IPS-18c (cell line): ENCODE results near the gene NUPR1.
"Not testable (repeated sequence)": the region's sequence is repeated elsewhere in the genome, so short reads cannot be mapped to it uniquely, and the experiment has no call there.

Experiments
- H3K4me3 ChIP-seq: 2 replicates; pipeline ENCODE4 v1.7.0; 2013; ENCODE audit warnings: low read depth, mild to moderate bottlenecking, low read length, moderate library complexity; ENCODE audit not compliant: insufficient read depth
- H3K9me3 ChIP-seq: one replicate; pipeline ENCODE4 v1.6.1; 2013; ENCODE audit warnings: mild to moderate bottlenecking, low read length, moderate library complexity; ENCODE audit not compliant: control insufficient read depth, insufficient read depth

Gene NUPR1, protein sequence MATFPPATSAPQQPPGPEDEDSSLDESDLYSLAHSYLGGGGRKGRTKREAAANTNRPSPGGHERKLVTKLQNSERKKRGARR

GRCh38 chr16:28538733-28539596 is at the start of gene NUPR1:
Gene NUPR1, minus strand, starts transcription at chr16:28538974. Its CDS starts 67 bp downstream, at chr16:28538907.
- H3K4me3 ChIP-seq: no peak within 1 kb of the TSS
- no peaks in the 10 kb centered on the region for H3K9me3 ChIP-seq

GRCh38 chr16:28587386-28587785 is 48.6 kb upstream of the NUPR1 start:
- Histone ChIP-seq H3K4me3 (no peak overlapping the region), H3K9me3 (no peaks in the 10 kb centered on the region)

- H3K9me3 ChIP-seq: no peaks in the 10 kb centered on the region
- H3K4me3 ChIP-seq: no peak overlapping the region
Observed at GRCh38 chr16:28586466-28586865, 47.7 kb upstream of the NUPR1 start.

- Histone ChIP-seq H3K4me3 (no peak overlapping the region), H3K9me3 (no peaks in the 10 kb centered on the region)
Observed at GRCh38 chr16:28585674-28586073, 46.9 kb upstream of the NUPR1 start.

GRCh38 chr16:28580726-28581315 is 42.0 kb upstream of the NUPR1 start:
- Histone ChIP-seq H3K4me3 (no peak overlapping the region), H3K9me3 (no peaks in the 10 kb centered on the region)

DNA sequence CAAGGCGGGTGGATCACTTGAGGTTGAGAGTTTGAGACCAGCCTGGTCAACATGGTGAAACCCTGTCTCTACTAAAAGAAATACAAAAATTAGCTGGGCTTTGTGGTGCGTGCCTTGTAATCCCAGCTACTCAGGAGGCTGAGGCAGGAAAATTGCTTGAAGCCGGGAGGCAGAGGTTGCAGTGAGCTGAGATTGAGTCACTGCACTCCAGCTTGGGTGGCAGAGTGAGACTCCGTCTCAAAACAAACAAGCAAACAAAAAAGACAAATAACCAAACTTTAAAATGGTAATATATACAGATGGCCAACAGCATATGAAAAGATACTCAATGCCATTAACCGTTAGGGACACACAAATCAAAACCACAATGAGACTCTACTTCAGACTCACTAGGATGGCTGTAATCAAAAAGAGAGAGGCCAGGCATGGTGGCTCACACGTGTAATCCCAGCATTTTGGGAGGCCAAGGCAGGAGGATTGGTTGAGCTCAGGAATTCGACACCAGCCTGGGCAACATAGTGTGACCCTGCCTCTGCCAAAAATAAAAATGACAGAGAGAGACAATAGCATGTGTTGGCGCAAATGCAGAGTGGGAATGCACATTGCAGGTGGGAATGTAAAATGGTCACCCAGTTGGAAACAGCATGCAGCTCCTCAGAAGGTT is 36.8 kb upstream of the NUPR1 start:
- H3K9me3 ChIP-seq: no peaks in the 10 kb centered on the region
- no peak overlapping the region for H3K4me3 ChIP-seq

GRCh38 chr16:28574925-28575324 is 36.2 kb upstream of the NUPR1 start:
- no peak overlapping the region for H3K4me3 ChIP-seq
- H3K9me3 ChIP-seq: no peaks in the 10 kb centered on the region

DNA sequence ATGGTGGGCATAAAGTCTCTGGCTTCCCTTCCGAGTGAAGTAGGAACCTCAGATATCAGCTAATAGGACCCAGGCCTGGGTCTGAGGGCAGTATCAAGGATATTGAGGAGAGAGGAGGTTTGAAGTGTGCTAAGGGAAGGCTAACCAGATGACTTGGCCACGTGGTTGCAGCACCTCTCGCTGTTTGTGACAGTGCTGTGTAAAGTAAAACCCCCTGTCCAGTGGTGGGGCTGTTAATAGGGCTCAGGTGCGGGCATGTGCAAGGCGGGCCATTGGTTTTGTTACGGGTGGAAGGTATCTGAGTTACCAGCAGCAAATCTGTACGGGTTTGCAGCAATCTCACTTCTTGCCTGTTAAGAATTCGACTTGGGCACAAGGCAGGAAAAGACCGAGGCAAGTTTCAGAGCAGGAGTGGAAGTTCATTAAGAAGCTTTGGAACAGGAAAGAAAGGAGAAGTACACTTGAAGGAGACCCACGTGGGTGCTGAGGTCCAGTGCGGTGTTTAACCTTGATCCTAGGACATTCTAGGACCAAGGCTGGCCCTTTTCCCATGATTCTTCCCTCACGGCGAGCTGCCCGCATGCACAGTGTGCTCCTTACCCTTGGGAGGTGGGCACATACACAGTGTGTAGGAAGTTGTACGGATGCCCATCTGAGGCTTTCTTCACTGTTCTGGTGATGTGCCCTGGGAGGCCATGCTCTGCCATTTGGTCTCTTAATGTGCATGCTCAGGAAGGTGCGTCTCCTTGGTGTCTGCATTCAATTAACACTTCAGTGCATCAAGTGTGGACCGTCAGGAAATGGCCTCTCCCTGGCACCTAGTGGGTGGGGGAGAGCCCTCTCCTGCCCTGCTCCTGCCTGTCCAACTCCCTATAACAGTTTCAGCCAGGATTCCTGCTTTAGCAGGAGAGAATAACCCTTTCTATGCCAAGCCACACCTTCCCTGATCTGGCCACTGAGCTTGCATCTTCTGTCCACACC is 35.3 kb upstream of the NUPR1 start:
- H3K4me3 ChIP-seq: no peak overlapping the region; the same call in 1 of the 2 replicates
- no peaks in the 10 kb centered on the region for H3K9me3 ChIP-seq

DNA sequence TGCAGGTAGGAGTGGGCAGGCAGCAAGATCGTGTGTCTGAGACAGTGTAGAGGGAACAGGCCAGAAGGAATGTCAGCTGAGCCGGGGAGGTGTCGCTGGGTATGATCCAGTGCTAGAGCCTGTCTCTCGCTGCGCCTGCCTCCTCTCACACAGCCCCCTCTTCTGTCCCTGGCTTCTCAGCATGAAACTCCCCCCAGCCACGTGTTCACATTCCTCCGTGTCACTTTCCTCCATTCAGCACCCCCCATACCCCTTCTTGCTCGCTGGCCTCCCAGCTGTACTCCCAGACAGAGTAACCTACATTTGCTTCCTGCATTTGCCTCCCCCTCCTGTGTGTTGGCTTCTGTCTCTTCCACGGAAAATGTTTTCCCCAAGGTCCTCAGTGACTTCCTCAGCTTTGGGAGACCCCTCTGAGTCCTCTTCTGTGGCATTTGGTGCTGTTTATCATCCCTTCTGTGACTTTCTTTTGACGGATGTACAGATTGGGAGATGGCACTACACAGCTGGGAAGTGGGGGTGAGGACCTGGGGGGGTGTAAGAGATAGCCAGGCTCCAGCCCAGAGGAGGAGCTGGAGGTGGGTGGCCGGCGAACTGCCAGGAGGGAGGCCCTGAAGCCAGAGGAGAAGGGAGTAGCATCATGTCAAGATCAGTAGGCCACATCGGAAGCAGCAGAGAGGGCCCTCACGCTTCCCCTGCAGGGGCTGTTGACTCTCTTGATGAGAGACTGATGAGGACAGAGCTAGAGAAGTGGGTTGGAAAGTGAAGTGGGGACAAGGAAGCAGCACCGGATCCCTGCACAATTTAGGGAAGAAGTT is 34.1 kb upstream of the NUPR1 start:
- Histone ChIP-seq H3K4me3 (no peak overlapping the region), H3K9me3 (no peaks in the 10 kb centered on the region)

DNA sequence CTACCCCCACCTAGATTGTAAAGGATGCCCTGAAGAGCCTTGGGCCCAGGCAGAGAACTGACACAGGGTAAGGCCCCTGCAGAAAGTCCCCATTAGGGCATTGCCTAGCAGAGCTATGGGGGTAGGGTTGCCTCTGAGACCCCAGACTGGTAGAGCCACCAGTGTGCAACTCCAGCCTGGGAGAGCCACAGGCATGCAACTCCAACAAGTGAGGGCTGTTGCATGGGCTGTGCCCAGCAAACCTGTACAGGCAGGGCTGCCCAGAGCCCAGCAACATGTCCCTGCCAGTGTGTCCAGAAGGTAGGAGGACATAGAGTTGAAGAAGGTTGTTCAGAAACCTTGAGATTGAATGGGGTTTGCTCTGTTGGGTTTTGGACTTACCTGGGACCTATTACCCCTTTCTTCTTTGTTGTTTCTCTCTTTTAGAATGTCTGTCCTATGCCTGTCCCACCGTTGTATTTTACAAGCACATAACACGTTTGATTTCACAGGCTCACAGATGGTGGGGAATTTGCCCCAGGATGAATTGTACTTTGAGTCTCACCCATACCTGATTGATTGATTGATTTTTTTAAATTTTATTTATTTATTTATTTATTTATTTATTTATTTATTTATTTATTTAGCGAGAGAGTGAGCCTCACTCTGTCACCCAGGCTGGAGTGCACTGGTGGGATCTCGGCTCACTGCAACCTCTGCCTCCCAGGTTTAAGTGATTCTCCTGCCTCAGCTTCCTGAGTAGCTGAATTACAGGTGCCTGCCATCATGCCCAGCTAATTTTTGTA is 31.4 kb upstream of the NUPR1 start:
- peaks cover 2% of the 10 kb centered on the region for H3K9me3 ChIP-seq
- no peak overlapping the region for H3K4me3 ChIP-seq

- H3K4me3 ChIP-seq: no peak overlapping the region
Observed at GRCh38 chr16:28569021-28569420, 30.2 kb upstream of the NUPR1 start.

DNA sequence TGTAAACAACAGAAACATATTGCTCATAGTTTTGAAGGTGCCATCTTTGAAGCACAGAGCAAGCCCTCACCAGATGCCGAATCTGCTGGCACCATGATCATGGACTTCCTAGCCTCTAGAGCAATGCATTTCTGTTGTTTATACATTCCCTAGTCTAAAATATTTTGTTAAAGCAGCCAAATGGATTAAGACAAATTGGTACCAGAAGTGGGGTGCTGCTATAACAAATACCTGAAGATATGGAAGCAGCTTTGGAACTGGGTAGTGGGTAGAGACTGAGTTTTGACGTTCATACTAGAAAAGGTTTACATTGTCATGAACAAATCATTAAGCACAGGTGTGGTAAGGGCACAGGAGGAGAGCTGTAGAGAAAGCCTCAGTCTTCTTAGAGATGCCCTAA is 28.5 kb upstream of the NUPR1 start:
- H3K9me3 ChIP-seq: peaks cover 2% of the 10 kb centered on the region
- H3K4me3 ChIP-seq: no peak overlapping the region

More at GRCh38 chr16:28569021-28569420, 30.2 kb upstream of the NUPR1 start:
- H3K9me3 ChIP-seq: peaks cover 2% of the 10 kb centered on the region

GRCh38 chr16:28566233-28566925 is 27.6 kb upstream of the NUPR1 start:
- H3K9me3 ChIP-seq, H3K4me3 ChIP-seq: not testable (repeated sequence)

GRCh38 chr16:28563218-28563617 is 24.4 kb upstream of the NUPR1 start:
- Histone ChIP-seq H3K4me3 (no peak overlapping the region), H3K9me3 (peaks cover 4% of the 10 kb centered on the region)

DNA sequence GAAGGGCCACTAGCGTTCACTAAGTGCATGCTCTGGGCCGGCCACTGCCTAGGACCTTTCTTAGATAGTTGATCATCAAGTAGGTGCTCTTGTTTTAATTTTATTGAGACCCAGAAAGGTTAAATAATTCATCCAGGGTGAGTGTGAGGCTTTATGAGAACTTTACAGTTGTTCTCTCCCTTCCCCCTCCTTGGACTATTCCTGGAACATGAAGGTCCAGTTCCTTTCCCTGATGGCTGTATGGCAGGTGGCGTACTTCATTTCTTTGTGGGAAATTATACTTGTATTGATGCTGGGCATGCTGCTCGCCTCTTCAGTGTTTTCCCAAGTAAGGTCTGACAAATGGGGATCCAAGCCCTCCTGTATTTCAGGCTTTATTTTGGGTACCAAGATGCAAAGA is 23.4 kb upstream of the NUPR1 start:
- Histone ChIP-seq H3K9me3 (peaks cover 2% of the 10 kb centered on the region), H3K4me3 (no peak overlapping the region)
